Transverse colon (tissue), 4 donors: ENCODE measurements around the gene STOX2. TPM values are rescaled to one million over a fixed set of nuclear protein-coding genes. Genes with fewer than 3 reads are reported as not detected.

Experiments used
- DNase-seq: peaks from one replicate; pipeline ENCODE4 v3.0.0-alpha.2; 2019
- H3K27ac ChIP-seq, 4 donors: fragments of 200-600 bp; sonication (generic); 2 replicates each; pipeline ENCODE4 v1.5.1; 2016 to 2018; ENCODE audit warnings: inconsistent platforms in 4 of 4
- H3K27me3 ChIP-seq: fragments of 200-600 bp; sonication (generic); 2 replicates; pipeline ENCODE4 v1.5.1; 2017; ENCODE audit warnings: inconsistent platforms
- H3K36me3 ChIP-seq, 4 donors: fragments of 200-600 bp; sonication (generic); 2 replicates each; pipeline ENCODE4 v1.5.1; 2017 to 2019; ENCODE audit warnings: inconsistent platforms in 4 of 4
- H3K4me1 ChIP-seq, 4 donors: fragments of 200-600 bp; sonication (generic); 2 replicates each; pipeline ENCODE4 v1.5.1; 2017 to 2020; ENCODE audit warnings: inconsistent platforms in 4 of 4
- H3K4me3 ChIP-seq, 4 donors: fragments of 200-600 bp; sonication (generic); 1 replicate in 1 of 4; 2 replicates in 3 of 4; pipeline versions ENCODE4 v1.5.1 to v1.6.1; 2017 to 2019; ENCODE audit warnings: inconsistent platforms in 4 of 4
- H3K9me3 ChIP-seq, 2 donors: fragments of 200-600 bp; sonication (generic); 2 replicates each; pipeline ENCODE4 v1.5.1; 2017 to 2019; ENCODE audit warnings: inconsistent platforms in 2 of 2
- EP300 ChIP-seq: sonication (generic); formaldehyde crosslinking; IDR thresholded peaks from one replicate; pipeline ENCODE4 v1.6.1; 2017; ENCODE audit warnings: antibody characterized with exemption, low read depth
- POLR2A ChIP-seq: fragments of 450-650 bp; IDR thresholded peaks from one replicate; pipeline ENCODE4 v1.6.1; 2016; ENCODE audit warnings: antibody characterized with exemption, mild to moderate bottlenecking, moderate library complexity
- POLR2AphosphoS5 ChIP-seq, 3 donors: sonication (generic); formaldehyde crosslinking; IDR thresholded peaks; one replicate each; pipeline ENCODE4 v1.6.1; 2016; ENCODE audit warnings: antibody characterized with exemption in 3 of 3
- WGBS, 2 donors: methylation state at CpG; one replicate each; pipeline ENCODE4 v1.1.5; 2018; ENCODE audit warnings: low coverage in 1 of 2; 5-methylcytosine and 5-hydroxymethylcytosine counted together
- in situ Hi-C, 4 donors: fragments of 200-750 bp; cut with MboI; loops; one replicate each; pipeline versions ENCODE4 v1.15.0 to v1.15.1; 2017; ENCODE audit warnings: low sequenced_read_pairs in 3 of 4, low pct_ligation_motif_present in 1 of 4, low pct_unique_long_range_greater_than_20kb in 1 of 4
- intact Hi-C: fragments of 100-400 bp; cut with DNase I; formaldehyde crosslinking; loops from one replicate; pipeline ENCODE4 v1.15.1; 2023; ENCODE audit warnings: low total_unique reads
- total RNA-seq, 4 donors: library from RNA; depleted of rRNA; stranded (reverse); fragments of >200 nt; gene quantifications; one replicate each; pipeline ENCODE4 v1.1.0, GENCODE V29; 2016
- TF ChIP-seq, protein P1 (sequence below), 5 experiments: fragments of 200-600 bp in 3 of 5; fragments of 450-650 bp in 2 of 5; sonication (generic) in 3 of 5; IDR thresholded peaks; 1 replicate in 2 of 5; 2 replicates in 3 of 5; pipeline ENCODE4 v1.5.1; 2016 to 2017; ENCODE audit warnings: antibody characterized with exemption in 5 of 5, inconsistent platforms in 3 of 5, mild to moderate bottlenecking in 2 of 5, moderate library complexity in 1 of 5

Gene STOX2
- total RNA-seq, 4 donors from 2014 or later, result 0.37 to 90.8 (median 7.7) TPM

DNA sequence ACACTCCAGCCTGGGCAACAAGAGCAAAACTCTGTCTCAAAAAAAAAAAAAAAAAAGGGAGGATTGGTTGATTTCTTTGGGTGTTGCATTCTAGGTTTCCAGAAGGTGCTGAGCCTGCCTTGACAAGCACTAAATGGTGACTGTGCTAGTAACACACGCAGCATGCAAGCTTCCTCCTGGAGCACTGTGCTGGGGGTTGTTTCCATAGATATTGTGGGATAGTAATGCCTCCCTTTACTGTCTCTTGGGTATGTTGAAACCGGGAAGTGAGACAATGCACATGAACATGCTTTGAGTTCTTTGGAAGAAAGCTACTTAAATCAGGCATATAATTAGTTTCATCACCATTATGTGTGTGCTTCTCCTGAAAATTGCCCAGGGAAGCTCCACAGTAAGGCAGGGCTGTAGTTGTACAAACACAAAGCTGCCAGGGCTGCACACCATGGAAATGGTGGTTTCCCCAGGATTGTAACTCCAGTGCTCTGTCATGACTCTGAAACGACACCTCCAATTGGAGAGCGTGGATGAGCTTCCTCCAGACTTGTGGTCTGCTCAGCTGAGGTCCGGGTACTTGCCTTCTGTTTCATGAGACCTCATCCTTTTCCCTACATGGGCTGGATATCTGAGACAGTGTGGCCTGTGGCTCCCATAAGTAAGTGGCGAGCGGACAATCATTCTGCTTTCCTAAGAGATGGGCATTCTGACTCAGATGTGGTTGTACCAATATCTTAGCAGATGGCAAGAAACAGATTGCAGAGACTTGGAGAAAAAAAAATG lies 31.5 kb upstream of the STOX2 start:
- no peaks in the 10 kb centered on the region for H3K36me3 ChIP-seq
- 75 to 85% methylated on average over 4 to 7 of the region's 7 CpGs for whole genome bisulfite sequencing, 2 donors
- H3K4me3 ChIP-seq, result no peak overlapping the region
- H3K27ac ChIP-seq, result no peak overlapping the region
- intact Hi-C loops (loop anchor here (10.0 kb wide), 1 partner anchor 111 kb away; no protein-coding TSS in a partner anchor), in situ Hi-C loops (no loop called here)
- DNase-seq, result no peak
- TF ChIP-seq EP300, result no peak
- TF ChIP-seq POLR2A, result no peak
- TF ChIP-seq, protein P1, sequence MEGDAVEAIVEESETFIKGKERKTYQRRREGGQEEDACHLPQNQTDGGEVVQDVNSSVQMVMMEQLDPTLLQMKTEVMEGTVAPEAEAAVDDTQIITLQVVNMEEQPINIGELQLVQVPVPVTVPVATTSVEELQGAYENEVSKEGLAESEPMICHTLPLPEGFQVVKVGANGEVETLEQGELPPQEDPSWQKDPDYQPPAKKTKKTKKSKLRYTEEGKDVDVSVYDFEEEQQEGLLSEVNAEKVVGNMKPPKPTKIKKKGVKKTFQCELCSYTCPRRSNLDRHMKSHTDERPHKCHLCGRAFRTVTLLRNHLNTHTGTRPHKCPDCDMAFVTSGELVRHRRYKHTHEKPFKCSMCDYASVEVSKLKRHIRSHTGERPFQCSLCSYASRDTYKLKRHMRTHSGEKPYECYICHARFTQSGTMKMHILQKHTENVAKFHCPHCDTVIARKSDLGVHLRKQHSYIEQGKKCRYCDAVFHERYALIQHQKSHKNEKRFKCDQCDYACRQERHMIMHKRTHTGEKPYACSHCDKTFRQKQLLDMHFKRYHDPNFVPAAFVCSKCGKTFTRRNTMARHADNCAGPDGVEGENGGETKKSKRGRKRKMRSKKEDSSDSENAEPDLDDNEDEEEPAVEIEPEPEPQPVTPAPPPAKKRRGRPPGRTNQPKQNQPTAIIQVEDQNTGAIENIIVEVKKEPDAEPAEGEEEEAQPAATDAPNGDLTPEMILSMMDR (IDR thresholded peaks at IDR 0.05), result no peak
- TF ChIP-seq POLR2AphosphoS5 (IDR thresholded peaks at IDR 0.05), result no peak
- H3K27me3 ChIP-seq, result no peaks in the 10 kb centered on the region
- no peaks in the 10 kb centered on the region for H3K9me3 ChIP-seq
- H3K4me1 ChIP-seq, result peaks cover 0 to 12% (median 8%) of the 10 kb centered on the region in 4 donors

DNA sequence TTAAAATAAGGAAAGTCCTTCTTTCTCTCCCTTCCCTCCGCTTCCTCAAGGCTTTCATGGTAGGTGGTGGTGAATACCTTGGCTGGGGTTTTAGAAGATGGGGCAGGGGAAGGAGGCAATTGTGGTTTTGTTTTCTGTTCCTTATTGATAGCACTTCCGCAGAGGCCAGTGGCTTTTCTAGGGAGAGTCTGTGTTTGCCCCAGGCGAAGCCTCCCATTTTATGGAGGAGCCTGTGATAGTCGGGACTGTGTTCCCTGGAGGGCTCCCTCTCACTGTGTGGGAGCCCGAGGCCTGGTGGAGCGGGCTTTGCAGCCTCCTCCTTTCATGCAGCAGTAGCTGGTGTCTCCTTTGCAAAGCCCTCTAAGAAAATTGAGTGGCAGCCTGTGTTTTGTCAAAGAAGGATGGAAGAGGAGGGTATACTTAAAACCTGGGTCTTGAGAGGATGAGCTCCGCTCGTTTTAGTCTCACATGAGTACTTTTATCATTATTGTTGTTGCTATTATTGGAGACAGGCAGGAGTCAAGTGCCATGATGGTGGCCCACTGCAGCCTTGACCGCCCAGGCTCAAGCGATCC lies 29.8 kb upstream of the STOX2 start:
- peaks cover 0 to 12% (median 8%) of the 10 kb centered on the region in 4 donors for H3K4me1 ChIP-seq
- no peaks in the 10 kb centered on the region for H3K36me3 ChIP-seq
- WGBS, 2 donors, result 75 to 77% methylated on average over 2 to 10 of the region's 10 CpGs
- TF ChIP-seq POLR2AphosphoS5 (IDR thresholded peaks at IDR 0.05), result no peak
- no peak for TF ChIP-seq EP300
- TF ChIP-seq, protein P1 (IDR thresholded peaks at IDR 0.05), result no peak
- no peak for TF ChIP-seq POLR2A
- no peaks in the 10 kb centered on the region for H3K9me3 ChIP-seq
- no peak overlapping the region for H3K4me3 ChIP-seq
- peak overlapping the region; percentile 55 to 79 (median 66) for H3K27ac ChIP-seq
- no peaks in the 10 kb centered on the region for H3K27me3 ChIP-seq
- intact Hi-C loops, result loop anchor here (10.0 kb wide), 1 partner anchor 109 kb away; no protein-coding TSS in a partner anchor
- DNase-seq, result no peak
- in situ Hi-C loops, result no loop called here

DNA sequence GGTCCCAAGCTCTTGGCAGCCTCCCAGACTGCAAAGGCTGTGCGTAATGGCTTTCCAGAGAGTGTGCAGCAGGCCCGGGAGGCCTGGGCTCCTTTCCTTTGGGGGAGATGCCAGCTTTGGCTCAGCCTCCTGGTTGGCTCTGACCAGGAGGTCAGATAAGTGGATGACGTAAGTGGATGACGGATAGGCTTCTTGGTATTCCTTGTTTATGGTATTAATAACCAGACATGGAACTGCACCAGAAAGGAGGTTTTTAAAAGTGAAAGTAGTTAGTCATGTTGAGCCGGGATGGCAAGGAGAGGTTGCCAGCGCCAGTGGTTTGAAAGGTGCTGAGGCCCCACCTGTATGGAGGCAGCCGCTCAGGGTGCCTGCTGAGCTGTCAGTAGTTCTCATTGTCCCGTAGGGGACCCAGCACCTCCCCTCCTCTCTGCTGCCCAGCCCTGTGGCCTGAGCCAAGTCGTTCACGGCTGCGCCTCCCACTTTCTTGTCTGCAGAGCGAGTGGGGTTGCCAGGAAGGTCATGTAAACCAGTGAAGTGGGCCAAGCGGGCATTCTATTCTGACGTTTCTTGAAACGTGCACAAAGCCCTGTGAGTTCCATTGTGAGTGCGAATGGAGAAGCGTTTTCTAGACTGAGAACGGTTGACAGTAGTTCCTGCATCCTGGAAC lies 28.7 kb upstream of the STOX2 start:
- TF ChIP-seq EP300 (peak; percentile 78), POLR2A (no peak), POLR2AphosphoS5 (IDR thresholded peaks at IDR 0.05) (peak in 2 of 3 donors; percentile 21 to 62)
- TF ChIP-seq, protein P1 (IDR thresholded peaks at IDR 0.05), result no peak
- Histone ChIP-seq H3K4me1 (peaks cover 0 to 12% (median 8%) of the 10 kb centered on the region in 4 donors), H3K36me3 (no peaks in the 10 kb centered on the region), H3K9me3 (no peaks in the 10 kb centered on the region), H3K27ac (peak overlapping the region; percentile 55 to 79 (median 66)), H3K27me3 (no peaks in the 10 kb centered on the region), H3K4me3 (peak overlapping the region in 3 of 4 donors; percentile 29 to 39 (median 39))
- in situ Hi-C loops, result no loop called here
- intact Hi-C loops, result loop anchor here (10.0 kb wide), 1 partner anchor 108 kb away; no protein-coding TSS in a partner anchor
- 28 to 34% methylated on average over 9 to 18 of the region's 18 CpGs for WGBS, 2 donors
- DNase-seq, result peak; percentile 63
